Spleen (tissue), 11 donors: Measurements from ENCODE around the gene XG. TPM values are rescaled to one million over a fixed set of nuclear protein-coding genes. Genes with fewer than 3 reads are reported as not detected.
"Not testable (repeated sequence)": the region's sequence is repeated elsewhere in the genome, so short reads cannot be mapped to it uniquely, and the experiment has no call there.

Source experiments
- DNase-seq: peaks from one replicate; pipeline ENCODE4 v3.0.0-alpha.2; 2020
- H3K27ac ChIP-seq, 8 donors: fragments of 200-600 bp; sonication (generic) in 7 of 8; 1 replicate in 4 of 8; 2 replicates in 4 of 8; pipeline versions ENCODE4 v1.5.0 to v1.8.0; 2016 to 2021; ENCODE audit warnings: inconsistent platforms in 4 of 8, mild to moderate bottlenecking in 4 of 8, moderate library complexity in 1 of 8
- H3K27me3 ChIP-seq, 7 donors: fragments of 200-600 bp; sonication (generic) in 6 of 7; replicated peaks in 1 of 7; 1 replicate in 4 of 7; 2 replicates in 3 of 7; pipeline versions ENCODE4 v1.5.0 to v1.8.0; 2016 to 2021; ENCODE audit warnings: inconsistent platforms in 3 of 7, mild to moderate bottlenecking in 1 of 7
- H3K36me3 ChIP-seq, 6 donors: fragments of 200-600 bp; sonication (generic) in 5 of 6; 1 replicate in 4 of 6; 2 replicates in 2 of 6; pipeline versions ENCODE4 v1.5.0 to v1.8.0; 2016 to 2021; ENCODE audit warnings: inconsistent platforms in 2 of 6
- H3K4me1 ChIP-seq, 6 donors: fragments of 200-600 bp; sonication (generic) in 5 of 6; 1 replicate in 3 of 6; 2 replicates in 3 of 6; pipeline versions ENCODE4 v1.5.0 to v1.8.0; 2016 to 2021; ENCODE audit warnings: inconsistent platforms in 3 of 6
- H3K4me3 ChIP-seq, 8 donors: fragments of 200-600 bp; sonication (generic) in 7 of 8; 1 replicate in 4 of 8; 2 replicates in 4 of 8; pipeline versions ENCODE4 v1.5.0 to v1.8.0; 2016 to 2021; ENCODE audit warnings: inconsistent platforms in 4 of 8, mild to moderate bottlenecking in 4 of 8, moderate library complexity in 2 of 8
- H3K9me3 ChIP-seq, 8 donors: fragments of 200-600 bp; sonication (generic) in 7 of 8; 1 replicate in 4 of 8; 2 replicates in 4 of 8; pipeline versions ENCODE4 v1.5.0 to v1.8.0; 2016 to 2021; ENCODE audit warnings: inconsistent platforms in 4 of 8
- CTCF ChIP-seq, 11 experiments: fragments of 200-600 bp in 7 of 11; fragments of 450-650 bp in 4 of 11; sonication (generic) in 4 of 11; IDR thresholded peaks in 8 of 11; conservative IDR thresholded peaks in 3 of 11; 1 replicate in 7 of 11; 2 replicates in 4 of 11; pipeline versions ENCODE4 v1.4.0 to v1.8.0; 2016 to 2021; ENCODE audit warnings: antibody characterized with exemption in 11 of 11, inconsistent platforms in 4 of 11, mild to moderate bottlenecking in 1 of 11
- POLR2A ChIP-seq, 3 donors: fragments of 450-650 bp; IDR thresholded peaks; one replicate each; pipeline ENCODE4 v1.5.1; 2017; ENCODE audit warnings: antibody characterized with exemption in 3 of 3, mild to moderate bottlenecking in 1 of 3
- POLR2AphosphoS5 ChIP-seq, 3 donors: sonication (generic); formaldehyde crosslinking; IDR thresholded peaks; one replicate each; pipeline ENCODE4 v1.5.1; 2017; ENCODE audit warnings: antibody characterized with exemption in 3 of 3
- WGBS, 5 donors: extraction: QIAGEN DNeasy Blood & Tissue Kit in 3 of 5; methylation state at CpG; one replicate each; pipeline versions ENCODE4 v1.1.5 to v1.1.7; 2013 to 2018; 5-methylcytosine and 5-hydroxymethylcytosine counted together
- intact Hi-C: fragments of 100-400 bp; cut with DNase I; formaldehyde crosslinking; loops from one replicate; pipeline ENCODE4 v1.15.0; 2023; ENCODE audit warnings: low total_unique reads
- polyA plus RNA-seq, 3 donors: library from polyadenylated mRNA; stranded (reverse); fragments of 200-250 nt; gene quantifications; one replicate each; pipeline ENCODE4 v1.2.1, GENCODE V29; 2013
- total RNA-seq, 7 donors: library from RNA; depleted of rRNA in 3 of 7; stranded (reverse); fragments of >200 nt in 3 of 7; fragmentation: NEBNext Ultra II Directional in 4 of 7; extraction: Animal tissue kit (Norgen Biotek cat#: 25700) in 4 of 7; gene quantifications; one replicate each; pipeline versions ENCODE4 v1.1.0 to v1.2.1, GENCODE V29; 2016 to 2021
- donor health status: healthy with polysubstance abuse.
- donor health status: DM: no; HTN: no; CAD: no; lungs with moderate emphysema.
- donor health status: DM: no; HTN: no; CAD: no.
- donor health status: Bipolar disorder and iron deficiency.
- donor health status: healthy.
- donor health status: DM: no; HTN: no; CAD: no.
- donor health status: DM: yes; HTN: yes; CAD: no.

XG gene
- total and polyA plus RNA-seq, 10 donors: 0.03 to 0.87 (median 0.20) TPM; not detected in 4

- no peaks in the 10 kb centered on the region for H3K4me1 ChIP-seq
- intact Hi-C loops: no loop called here
- WGBS, 5 donors: 85 to 96% (median 88%) methylated on average over 4 of the region's 4 CpGs
- H3K27ac ChIP-seq: no peak overlapping the region
- no peak for DNase-seq
- TF ChIP-seq POLR2AphosphoS5 (IDR thresholded peaks at IDR 0.05): no peak
- no peak for TF ChIP-seq POLR2A (IDR thresholded peaks at IDR 0.05)
- no peak for TF ChIP-seq CTCF (IDR thresholded peaks at IDR 0.05 in 8 of 11, conservative IDR thresholded peaks at IDR 0.05 in 3 of 11)
- no peaks in the 10 kb centered on the region for H3K27me3 ChIP-seq
- no peak overlapping the region for H3K4me3 ChIP-seq
- no peaks in the 10 kb centered on the region for H3K9me3 ChIP-seq
- H3K36me3 ChIP-seq: no peaks in the 10 kb centered on the region
Observed at GRCh38 chrX:2801223-2801622, 49.4 kb downstream of the XG start.

- H3K9me3 ChIP-seq, H3K27me3 ChIP-seq, DNase-seq, H3K27ac ChIP-seq, H3K4me1 ChIP-seq, intact Hi-C loops, H3K36me3 ChIP-seq, H3K4me3 ChIP-seq: not testable (repeated sequence)
- 57 to 74% (median 60%) methylated on average over 15 to 18 of the region's 18 CpGs for WGBS, 5 donors
Observed at GRCh38 chrX:2802376-2803090, 50.7 kb downstream of the XG start.

- H3K9me3 ChIP-seq, intact Hi-C loops, H3K4me3 ChIP-seq, H3K36me3 ChIP-seq, H3K4me1 ChIP-seq, DNase-seq, H3K27me3 ChIP-seq, H3K27ac ChIP-seq: not testable (repeated sequence)
- WGBS, 5 donors: 73 to 93% (median 87%) methylated on average over 5 to 8 of the region's 8 CpGs
Observed at GRCh38 chrX:2803486-2803885, 51.6 kb downstream of the XG start.

GRCh38 chrX:2804106-2804843 is 52.4 kb downstream of the XG start:
- H3K36me3 ChIP-seq, H3K27me3 ChIP-seq, H3K27ac ChIP-seq, H3K4me1 ChIP-seq, H3K4me3 ChIP-seq, H3K9me3 ChIP-seq, DNase-seq, intact Hi-C loops: not testable (repeated sequence)
- 74 to 87% (median 77%) methylated on average over 11 to 18 of the region's 18 CpGs for WGBS, 5 donors

GRCh38 chrX:2804858-2805257 is 53.0 kb downstream of the XG start:
- DNase-seq, H3K27me3 ChIP-seq, H3K4me3 ChIP-seq, H3K9me3 ChIP-seq, intact Hi-C loops, H3K36me3 ChIP-seq, H3K4me1 ChIP-seq, H3K27ac ChIP-seq: not testable (repeated sequence)
- 69 to 91% (median 86%) methylated on average over 5 to 20 of the region's 20 CpGs for WGBS, 5 donors

GRCh38 chrX:2811271-2811670 is 59.4 kb downstream of the XG start:
- H3K4me1 ChIP-seq: peaks cover 0 to 3% (median 0%) of the 10 kb centered on the region in 6 donors
- intact Hi-C loops: loop anchor here (5.0 kb wide), 1 partner anchor 169 kb away; no protein-coding TSS in a partner anchor
- H3K27me3 ChIP-seq: no peaks in the 10 kb centered on the region
- H3K4me3 ChIP-seq: no peak overlapping the region
- DNase-seq: no peak
- no peaks in the 10 kb centered on the region for H3K36me3 ChIP-seq
- H3K9me3 ChIP-seq: no peaks in the 10 kb centered on the region
- TF ChIP-seq CTCF (IDR thresholded peaks at IDR 0.05 in 8 of 11, conservative IDR thresholded peaks at IDR 0.05 in 3 of 11) (no peak), POLR2A (IDR thresholded peaks at IDR 0.05) (no peak), POLR2AphosphoS5 (IDR thresholded peaks at IDR 0.05) (no peak)
- H3K27ac ChIP-seq: no peak overlapping the region
- 78 to 93% (median 88%) methylated on average over 5 of the region's 5 CpGs for WGBS, 5 donors
